ENCODE results near the gene NALCN.

The NALCN gene

GRCh38 chr13:101013245-101013644, 403.1 kb downstream of the NALCN start:
- DNase-seq (ENCODE audit: low read depth) = no peak
- no peak overlapping the region for H3K4me3 ChIP-seq (replicated peaks; ENCODE audit: low read depth, low read length)
- TF ChIP-seq, protein P1, sequence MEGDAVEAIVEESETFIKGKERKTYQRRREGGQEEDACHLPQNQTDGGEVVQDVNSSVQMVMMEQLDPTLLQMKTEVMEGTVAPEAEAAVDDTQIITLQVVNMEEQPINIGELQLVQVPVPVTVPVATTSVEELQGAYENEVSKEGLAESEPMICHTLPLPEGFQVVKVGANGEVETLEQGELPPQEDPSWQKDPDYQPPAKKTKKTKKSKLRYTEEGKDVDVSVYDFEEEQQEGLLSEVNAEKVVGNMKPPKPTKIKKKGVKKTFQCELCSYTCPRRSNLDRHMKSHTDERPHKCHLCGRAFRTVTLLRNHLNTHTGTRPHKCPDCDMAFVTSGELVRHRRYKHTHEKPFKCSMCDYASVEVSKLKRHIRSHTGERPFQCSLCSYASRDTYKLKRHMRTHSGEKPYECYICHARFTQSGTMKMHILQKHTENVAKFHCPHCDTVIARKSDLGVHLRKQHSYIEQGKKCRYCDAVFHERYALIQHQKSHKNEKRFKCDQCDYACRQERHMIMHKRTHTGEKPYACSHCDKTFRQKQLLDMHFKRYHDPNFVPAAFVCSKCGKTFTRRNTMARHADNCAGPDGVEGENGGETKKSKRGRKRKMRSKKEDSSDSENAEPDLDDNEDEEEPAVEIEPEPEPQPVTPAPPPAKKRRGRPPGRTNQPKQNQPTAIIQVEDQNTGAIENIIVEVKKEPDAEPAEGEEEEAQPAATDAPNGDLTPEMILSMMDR (IDR thresholded peaks at IDR 0.05; ENCODE audit: low read length, missing control alignments) = no peak

DNA sequence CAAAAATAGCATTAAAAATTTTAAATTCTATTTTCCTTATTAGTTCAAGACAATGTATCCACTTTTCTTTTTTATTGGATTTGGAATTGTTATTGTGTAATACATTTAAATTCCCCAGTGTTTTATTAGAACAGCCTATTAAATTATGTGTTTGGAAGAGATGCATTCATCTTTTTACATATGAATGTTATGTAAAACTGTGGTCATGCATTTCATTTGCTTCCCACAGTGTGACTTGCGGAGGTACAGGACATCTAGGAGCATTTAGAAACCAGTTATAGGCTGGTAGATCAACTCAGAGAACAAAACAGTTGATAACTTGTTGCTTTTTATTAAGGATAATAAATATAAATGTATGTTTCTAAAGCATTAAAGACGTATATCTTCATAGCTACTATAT, 406.2 kb downstream of the NALCN start:
- TF ChIP-seq, protein P1 (IDR thresholded peaks at IDR 0.05; ENCODE audit: low read length, missing control alignments) = no peak
- DNase-seq (ENCODE audit: low read depth) = no peak

DNA sequence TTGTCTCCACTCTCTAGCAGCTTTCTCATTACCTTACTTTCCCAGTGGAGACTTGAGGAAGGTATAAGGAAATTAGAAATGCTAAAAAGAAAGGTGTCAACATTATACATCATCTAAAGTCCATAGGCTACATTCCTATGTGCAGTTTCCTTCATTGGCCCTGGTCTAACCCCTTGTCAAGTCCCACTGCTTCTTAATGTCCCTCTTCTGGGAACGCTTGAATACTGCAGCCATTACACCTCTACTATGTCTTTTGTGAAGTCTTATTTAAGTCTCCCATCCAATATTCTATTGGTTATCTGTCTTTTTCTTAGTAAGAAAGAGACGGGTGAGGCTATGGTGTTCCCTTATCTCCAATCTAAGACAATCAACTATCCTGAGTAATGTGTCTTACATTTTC, 409.1 kb downstream of the NALCN start:
- H3K4me3 ChIP-seq (replicated peaks; ENCODE audit: low read depth, low read length) = no peak overlapping the region
- TF ChIP-seq, protein P1 (IDR thresholded peaks at IDR 0.05; ENCODE audit: low read length, missing control alignments) = no peak
- DNase-seq (ENCODE audit: low read depth) = no peak

More for the DNA sequence above, 406.2 kb downstream of the NALCN start:
- no peak overlapping the region for H3K4me3 ChIP-seq (replicated peaks; ENCODE audit: low read depth, low read length)

All from fibroblast of pulmonary artery (primary cell).